ENCODE measurements around the gene LRRC39. TPM values are rescaled to one million over a fixed set of nuclear protein-coding genes. Genes with fewer than 3 reads are reported as not detected.

The LRRC39 gene
- total and polyA plus RNA-seq, 4 experiments from 2014 or later: 0.13 to 1.3 (median 1.0) TPM; not detected in 1

- no peak overlapping the region for H3K27ac Mint-ChIP-seq
- H3K27me3 Mint-ChIP-seq: no peaks in the 10 kb centered on the region
- H3K4me3 Mint-ChIP-seq: no peak overlapping the region
- H3K4me3 ChIP-seq (ENCODE audit: low read length in 2 of 2): no peak overlapping the region
- no peaks in the 10 kb centered on the region for H3K27me3 ChIP-seq (ENCODE audit: insufficient read depth, low read length)
- H3K36me3 ChIP-seq (ENCODE audit: insufficient read depth, low read length): no peaks in the 10 kb centered on the region
- ChIA-PET POLR2A (ENCODE audit: partially characterized antibody) (no interaction called here), CTCF (ENCODE audit: partially characterized antibody) (interaction anchor here (0.6 kb wide), 1 partner anchor 150 kb away, joined by 4 read pairs; no protein-coding TSS in a partner anchor)
- peaks cover 0 to 3% of the 10 kb centered on the region in 2 donors for H3K36me3 Mint-ChIP-seq
- no peaks in the 10 kb centered on the region for H3K9me3 Mint-ChIP-seq
- no peak for DNase-seq
- H3K27ac ChIP-seq (ENCODE audit: low read depth, low read length): no peak overlapping the region
- peaks cover 6% of the 10 kb centered on the region for H3K4me1 ChIP-seq (ENCODE audit: insufficient read depth, low read length)
- peaks cover 7 to 9% (median 8%) of the 10 kb centered on the region in 4 donors for H3K4me1 Mint-ChIP-seq
- intact Hi-C loops (cut with micrococcal nuclease): no loop called here
- no peaks in the 10 kb centered on the region for H3K9me3 ChIP-seq (ENCODE audit: control insufficient read depth in 1 of 2, low read length in 2 of 2)
Observed at GRCh38 chr1:100127226-100127625, 50.8 kb downstream of the LRRC39 start.

GRCh38 chr1:100122177-100122576 lies 55.9 kb downstream of the LRRC39 start:
- ChIA-PET CTCF (ENCODE audit: partially characterized antibody) (no interaction called here), POLR2A (ENCODE audit: partially characterized antibody) (no interaction called here)
- Mint-ChIP-seq H3K27me3 (no peaks in the 10 kb centered on the region), H3K27ac (no peak overlapping the region), H3K9me3 (no peaks in the 10 kb centered on the region), H3K4me1 (no peaks in the 10 kb centered on the region), H3K4me3 (no peak overlapping the region), H3K36me3 (peaks cover 9 to 16% of the 10 kb centered on the region in 2 donors)
- Histone ChIP-seq H3K27me3 (ENCODE audit: insufficient read depth, low read length) (no peaks in the 10 kb centered on the region), H3K36me3 (ENCODE audit: insufficient read depth, low read length) (no peaks in the 10 kb centered on the region), H3K4me1 (ENCODE audit: insufficient read depth, low read length) (no peaks in the 10 kb centered on the region), H3K9me3 (ENCODE audit: control insufficient read depth in 1 of 2, low read length in 2 of 2) (no peaks in the 10 kb centered on the region), H3K4me3 (ENCODE audit: low read length in 2 of 2) (no peak overlapping the region), H3K27ac (ENCODE audit: low read depth, low read length) (no peak overlapping the region)
- intact Hi-C loops (cut with micrococcal nuclease): no loop called here
- DNase-seq: no peak

DNA sequence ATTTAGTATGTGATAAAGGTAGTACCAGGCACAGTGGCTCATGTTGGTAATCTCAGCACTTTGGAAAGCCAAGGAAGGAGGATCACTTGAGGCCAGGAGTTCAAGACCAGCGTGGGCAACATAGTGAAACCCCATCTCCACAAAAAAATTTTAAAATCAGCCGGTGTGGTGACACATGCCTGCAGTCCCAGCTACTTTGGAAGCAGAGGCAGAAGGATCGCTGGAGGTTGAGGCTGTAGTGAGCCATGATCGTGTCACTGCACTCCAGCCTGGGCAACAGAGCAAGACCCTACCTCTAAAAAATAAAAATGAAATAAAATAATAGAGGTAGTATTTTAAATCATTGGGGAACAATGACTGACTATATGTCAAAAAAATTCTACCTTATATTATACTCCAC lies 62.5 kb downstream of the LRRC39 start:
- no peaks in the 10 kb centered on the region for H3K4me1 Mint-ChIP-seq
- peaks cover 11 to 12% of the 10 kb centered on the region in 2 donors for H3K36me3 Mint-ChIP-seq
- Histone ChIP-seq H3K27me3 (ENCODE audit: insufficient read depth, low read length) (no peaks in the 10 kb centered on the region), H3K4me3 (ENCODE audit: low read length in 2 of 2) (no peak overlapping the region), H3K36me3 (ENCODE audit: insufficient read depth, low read length) (no peaks in the 10 kb centered on the region), H3K9me3 (ENCODE audit: control insufficient read depth in 1 of 2, low read length in 2 of 2) (no peaks in the 10 kb centered on the region), H3K27ac (ENCODE audit: low read depth, low read length) (no peak overlapping the region), H3K4me1 (ENCODE audit: insufficient read depth, low read length) (no peaks in the 10 kb centered on the region)
- H3K9me3 Mint-ChIP-seq: no peaks in the 10 kb centered on the region
- no peaks in the 10 kb centered on the region for H3K27me3 Mint-ChIP-seq
- intact Hi-C loops (cut with micrococcal nuclease): no loop called here
- ChIA-PET CTCF (ENCODE audit: partially characterized antibody) (interaction anchor here (1.0 kb wide), 1 partner anchor 9 kb away, joined by 3 read pairs; no protein-coding TSS in a partner anchor), POLR2A (ENCODE audit: partially characterized antibody) (no interaction called here)
- no peak for DNase-seq
- H3K4me3 Mint-ChIP-seq: no peak overlapping the region
- no peak overlapping the region for H3K27ac Mint-ChIP-seq

DNA sequence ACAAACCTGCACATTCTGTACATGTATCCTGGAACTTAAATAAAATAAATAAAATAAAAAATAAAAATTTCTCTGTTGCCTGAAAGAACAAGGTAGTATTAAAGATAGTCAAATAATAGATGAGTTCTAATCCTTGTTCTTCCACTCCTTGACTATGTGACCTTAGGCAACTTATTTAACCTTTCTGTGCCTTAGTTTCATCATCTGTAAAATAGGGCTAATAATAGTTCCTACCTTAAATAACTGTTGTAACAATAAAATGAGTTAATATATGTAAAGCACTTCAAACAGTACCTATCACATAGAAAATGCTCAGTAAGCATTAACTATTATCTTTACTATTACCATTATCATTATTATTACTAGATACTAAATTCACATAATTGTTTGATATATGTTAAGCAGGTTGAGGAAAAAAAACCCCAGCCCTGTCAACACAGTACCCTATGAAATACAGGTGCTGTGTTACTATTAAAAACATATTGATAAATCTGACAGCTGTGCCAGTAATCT lies 68.4 kb downstream of the LRRC39 start:
- H3K4me3 ChIP-seq (ENCODE audit: low read length in 2 of 2): no peak overlapping the region
- intact Hi-C loops (cut with micrococcal nuclease): no loop called here
- H3K27ac Mint-ChIP-seq: no peak overlapping the region
- no peak overlapping the region for H3K4me3 Mint-ChIP-seq
- H3K36me3 ChIP-seq (ENCODE audit: insufficient read depth, low read length): peaks cover 4% of the 10 kb centered on the region
- DNase-seq: no peak
- no peaks in the 10 kb centered on the region for H3K27me3 Mint-ChIP-seq
- peaks cover 4% of the 10 kb centered on the region for H3K4me1 ChIP-seq (ENCODE audit: insufficient read depth, low read length)
- no peaks in the 10 kb centered on the region for H3K27me3 ChIP-seq (ENCODE audit: insufficient read depth, low read length)
- CTCF ChIA-PET (ENCODE audit: partially characterized antibody): no interaction called here
- POLR2A ChIA-PET (ENCODE audit: partially characterized antibody): no interaction called here
- peaks cover 17 to 22% of the 10 kb centered on the region in 2 donors for H3K36me3 Mint-ChIP-seq
- H3K9me3 Mint-ChIP-seq: no peaks in the 10 kb centered on the region
- H3K9me3 ChIP-seq (ENCODE audit: control insufficient read depth in 1 of 2, low read length in 2 of 2): no peaks in the 10 kb centered on the region
- H3K4me1 Mint-ChIP-seq: peaks cover 4 to 5% (median 4%) of the 10 kb centered on the region in 4 donors
- no peak overlapping the region for H3K27ac ChIP-seq (ENCODE audit: low read depth, low read length)

- Histone ChIP-seq H3K4me1 (ENCODE audit: insufficient read depth, low read length) (peaks cover 4% of the 10 kb centered on the region), H3K9me3 (ENCODE audit: control insufficient read depth in 1 of 2, low read length in 2 of 2) (no peaks in the 10 kb centered on the region), H3K4me3 (ENCODE audit: low read length in 2 of 2) (no peak overlapping the region), H3K27ac (ENCODE audit: low read depth, low read length) (no peak overlapping the region), H3K27me3 (ENCODE audit: insufficient read depth, low read length) (no peaks in the 10 kb centered on the region), H3K36me3 (ENCODE audit: insufficient read depth, low read length) (peaks cover 12% of the 10 kb centered on the region)
- DNase-seq: no peak
- ChIA-PET CTCF (ENCODE audit: partially characterized antibody) (interaction anchor here (0.8 to 1.5 kb wide), 2 partner anchors 25 to 29 kb away, joined by 3 read pairs; no protein-coding TSS in a partner anchor), POLR2A (ENCODE audit: partially characterized antibody) (no interaction called here)
- intact Hi-C loops (cut with micrococcal nuclease): no loop called here
- Mint-ChIP-seq H3K4me3 (no peak overlapping the region), H3K27me3 (no peaks in the 10 kb centered on the region), H3K27ac (no peak overlapping the region), H3K4me1 (peaks cover 4 to 5% (median 4%) of the 10 kb centered on the region in 4 donors), H3K9me3 (no peaks in the 10 kb centered on the region), H3K36me3 (peaks cover 31 to 33% of the 10 kb centered on the region in 2 donors)
Observed at GRCh38 chr1:100107696-100108095, 70.4 kb downstream of the LRRC39 start.

- Histone ChIP-seq H3K27ac (ENCODE audit: low read depth, low read length) (no peak overlapping the region), H3K4me1 (ENCODE audit: insufficient read depth, low read length) (no peaks in the 10 kb centered on the region), H3K36me3 (ENCODE audit: insufficient read depth, low read length) (peaks cover 12% of the 10 kb centered on the region), H3K9me3 (ENCODE audit: control insufficient read depth in 1 of 2, low read length in 2 of 2) (no peaks in the 10 kb centered on the region), H3K27me3 (ENCODE audit: insufficient read depth, low read length) (no peaks in the 10 kb centered on the region), H3K4me3 (ENCODE audit: low read length in 2 of 2) (no peak overlapping the region)
- DNase-seq: no peak
- H3K36me3 Mint-ChIP-seq: peaks cover 44 to 45% of the 10 kb centered on the region in 2 donors
- no peak overlapping the region for H3K27ac Mint-ChIP-seq
- POLR2A ChIA-PET (ENCODE audit: partially characterized antibody): no interaction called here
- intact Hi-C loops (cut with micrococcal nuclease): no loop called here
- no peak overlapping the region for H3K4me3 Mint-ChIP-seq
- no peaks in the 10 kb centered on the region for H3K4me1 Mint-ChIP-seq
- H3K9me3 Mint-ChIP-seq: no peaks in the 10 kb centered on the region
- CTCF ChIA-PET (ENCODE audit: partially characterized antibody): no interaction called here
- H3K27me3 Mint-ChIP-seq: no peaks in the 10 kb centered on the region
Observed at GRCh38 chr1:100101564-100101963, 76.5 kb downstream of the LRRC39 start.

DNA sequence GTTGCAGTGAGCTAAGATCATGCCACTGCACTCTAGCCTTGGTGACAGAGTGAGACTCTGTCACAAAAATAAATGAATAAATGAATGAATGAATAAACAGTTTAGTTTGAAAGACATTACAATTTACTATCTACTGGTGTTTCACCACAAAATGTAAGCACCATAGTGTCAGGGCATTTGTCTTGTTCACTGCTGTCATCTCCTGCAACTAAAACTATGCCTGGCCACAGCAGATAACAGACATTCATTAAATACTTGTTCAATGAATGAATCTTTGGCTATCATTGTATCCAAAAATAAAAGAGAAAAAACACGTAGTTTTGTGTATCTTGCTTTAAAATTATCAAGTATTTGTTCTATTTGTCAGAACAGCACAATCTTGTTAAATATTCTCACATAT lies 77.9 kb downstream of the LRRC39 start:
- Mint-ChIP-seq H3K4me1 (no peaks in the 10 kb centered on the region), H3K4me3 (no peak overlapping the region), H3K27me3 (no peaks in the 10 kb centered on the region), H3K27ac (no peak overlapping the region), H3K36me3 (peaks cover 41 to 47% of the 10 kb centered on the region in 2 donors), H3K9me3 (no peaks in the 10 kb centered on the region)
- Histone ChIP-seq H3K27me3 (ENCODE audit: insufficient read depth, low read length) (no peaks in the 10 kb centered on the region), H3K36me3 (ENCODE audit: insufficient read depth, low read length) (peaks cover 9% of the 10 kb centered on the region), H3K9me3 (ENCODE audit: control insufficient read depth in 1 of 2, low read length in 2 of 2) (no peaks in the 10 kb centered on the region), H3K4me3 (ENCODE audit: low read length in 2 of 2) (no peak overlapping the region), H3K27ac (ENCODE audit: low read depth, low read length) (no peak overlapping the region), H3K4me1 (ENCODE audit: insufficient read depth, low read length) (no peaks in the 10 kb centered on the region)
- intact Hi-C loops (cut with micrococcal nuclease): no loop called here
- POLR2A ChIA-PET (ENCODE audit: partially characterized antibody): no interaction called here
- DNase-seq: no peak
- CTCF ChIA-PET (ENCODE audit: partially characterized antibody): no interaction called here
